ENCODE results near the gene AJAP1. TPM values are rescaled to one million over a fixed set of nuclear protein-coding genes. Genes with fewer than 3 reads are reported as not detected.

Gene AJAP1
- total RNA-seq, 4 donors from 2014 or later, result 0.12 to 0.81 (median 0.32) TPM

GRCh38 chr1:4725416-4725815 lies 71.0 kb downstream of the AJAP1 start:
- no peak overlapping the region for H3K4me3 ChIP-seq
- no peaks in the 10 kb centered on the region for H3K9me3 ChIP-seq
- WGBS, 2 donors (ENCODE audit: low coverage in 1 of 2), result 72 to 81% methylated on average over 4 to 10 of the region's 12 CpGs
- H3K4me1 ChIP-seq, result no peaks in the 10 kb centered on the region
- peaks cover 38% of the 10 kb centered on the region for H3K27me3 ChIP-seq
- no peak overlapping the region for H3K27ac ChIP-seq
- TF ChIP-seq POLR2AphosphoS5 (IDR thresholded peaks at IDR 0.05), result no peak
- TF ChIP-seq CTCF (IDR thresholded peaks at IDR 0.05), result no peak
- TF ChIP-seq EP300 (IDR thresholded peaks at IDR 0.05), result no peak
- no peak for ATAC-seq
- no peaks in the 10 kb centered on the region for H3K36me3 ChIP-seq

GRCh38 chr1:4726620-4727341 lies 72.4 kb downstream of the AJAP1 start:
- Histone ChIP-seq H3K27ac (no peak overlapping the region), H3K27me3 (peaks cover 39% of the 10 kb centered on the region), H3K4me3 (no peak overlapping the region), H3K9me3 (no peaks in the 10 kb centered on the region), H3K4me1 (no peaks in the 10 kb centered on the region), H3K36me3 (no peaks in the 10 kb centered on the region)
- WGBS, 2 donors (ENCODE audit: low coverage in 1 of 2), result no CpG with 5 or more reads among the region's 26 CpGs
- TF ChIP-seq POLR2A (IDR thresholded peaks at IDR 0.05), result no peak
- TF ChIP-seq CTCF (IDR thresholded peaks at IDR 0.05), result no peak
- no peak for TF ChIP-seq POLR2AphosphoS5 (IDR thresholded peaks at IDR 0.05)
- no peak for TF ChIP-seq EP300 (IDR thresholded peaks at IDR 0.05)
- no peak for ATAC-seq

GRCh38 chr1:4728319-4729089 lies 74.1 kb downstream of the AJAP1 start:
- no peaks in the 10 kb centered on the region for H3K36me3 ChIP-seq
- TF ChIP-seq POLR2A (IDR thresholded peaks at IDR 0.05) (no peak), POLR2AphosphoS5 (IDR thresholded peaks at IDR 0.05) (no peak), CTCF (IDR thresholded peaks at IDR 0.05) (no peak), EP300 (IDR thresholded peaks at IDR 0.05) (no peak)
- no peak overlapping the region for H3K4me3 ChIP-seq
- 40 to 92% methylated on average over 1 to 2 of the region's 19 CpGs for WGBS, 2 donors (ENCODE audit: low coverage in 1 of 2)
- H3K4me1 ChIP-seq, result no peaks in the 10 kb centered on the region
- H3K9me3 ChIP-seq, result no peaks in the 10 kb centered on the region
- no peak for ATAC-seq
- H3K27me3 ChIP-seq, result peaks cover 38% of the 10 kb centered on the region
- H3K27ac ChIP-seq, result no peak overlapping the region

GRCh38 chr1:4729090-4729471 lies 74.7 kb downstream of the AJAP1 start:
- Histone ChIP-seq H3K4me3 (no peak overlapping the region), H3K4me1 (no peaks in the 10 kb centered on the region), H3K27me3 (peaks cover 38% of the 10 kb centered on the region), H3K36me3 (no peaks in the 10 kb centered on the region), H3K9me3 (no peaks in the 10 kb centered on the region), H3K27ac (no peak overlapping the region)
- 79% methylated on average over 3 of the region's 12 CpGs; no CpG with 5 or more reads in 1 of the 2 donors for WGBS, 2 donors (ENCODE audit: low coverage in 1 of 2)
- ATAC-seq, result no peak
- TF ChIP-seq POLR2A (IDR thresholded peaks at IDR 0.05) (no peak), POLR2AphosphoS5 (IDR thresholded peaks at IDR 0.05) (no peak), EP300 (IDR thresholded peaks at IDR 0.05) (no peak), CTCF (IDR thresholded peaks at IDR 0.05) (no peak)

GRCh38 chr1:4730078-4730477 lies 75.7 kb downstream of the AJAP1 start:
- ATAC-seq, result no peak
- H3K27me3 ChIP-seq, result peaks cover 36% of the 10 kb centered on the region
- TF ChIP-seq POLR2A (IDR thresholded peaks at IDR 0.05) (no peak), POLR2AphosphoS5 (IDR thresholded peaks at IDR 0.05) (no peak), CTCF (IDR thresholded peaks at IDR 0.05) (no peak), EP300 (IDR thresholded peaks at IDR 0.05) (no peak)
- no peak overlapping the region for H3K27ac ChIP-seq
- no peaks in the 10 kb centered on the region for H3K4me1 ChIP-seq
- H3K4me3 ChIP-seq, result no peak overlapping the region
- 31 to 34% methylated on average over 4 to 10 of the region's 12 CpGs for WGBS, 2 donors (ENCODE audit: low coverage in 1 of 2)
- no peaks in the 10 kb centered on the region for H3K9me3 ChIP-seq
- H3K36me3 ChIP-seq, result no peaks in the 10 kb centered on the region
